ENCODE results near the gene PLEKHA8.

GRCh38 chr7:30023524-30023923, 4.7 kb upstream of the PLEKHA8 start:
- TF ChIP-seq CTCF (conservative IDR thresholded peaks at IDR 0.05) (no peak), EZH2 (IDR thresholded peaks at IDR 0.05; ENCODE audit: low read depth) (no peak)

Measured in PC-9 (cell line).